HL-60 (cell line): Measurements from ENCODE around the gene ZCCHC3.

ENCODE experiments used
- DNase-seq, 2 experiments: peaks; one replicate each; pipeline ENCODE4 v3.0.0-alpha.2; 2010 to 2020; ENCODE audit warnings: low read depth in 1 of 2, low spot score in 1 of 2
- H3K27ac ChIP-seq: fragments of 250-450 bp; sonication (Bioruptor Pico); replicated peaks from 2 replicates; pipeline ENCODE4 v1.5.1; 2020; ENCODE audit warnings: mild to moderate bottlenecking, moderate library complexity
- H3K27me3 ChIP-seq: fragments of 250-450 bp; sonication (Bioruptor Pico); 2 replicates; pipeline ENCODE4 v1.5.1; 2021; ENCODE audit warnings: mild to moderate bottlenecking, moderate library complexity; ENCODE audit not compliant: insufficient read depth, poor library complexity, severe bottlenecking
- H3K4me3 ChIP-seq: replicated peaks from 2 replicates; pipeline ENCODE4 v1.5.1; 2011; ENCODE audit warnings: mild to moderate bottlenecking, control low read depth, low read length; ENCODE audit not compliant: insufficient read depth
- CTCF ChIP-seq: IDR thresholded peaks from one replicate; pipeline ENCODE4 v1.5.1; 2011; ENCODE audit warnings: low read length, control low read depth, inconsistent platforms; ENCODE audit not compliant: insufficient read depth
- GABPA ChIP-seq: IDR thresholded peaks from 2 replicates; pipeline ENCODE4 v1.6.1; 2012; ENCODE audit warnings: low read depth
- POLR2AphosphoS5 ChIP-seq: IDR thresholded peaks from 2 replicates; pipeline ENCODE4 v1.6.1; 2012; ENCODE audit warnings: low read depth
- REST ChIP-seq: IDR thresholded peaks from 2 replicates; pipeline ENCODE4 v1.6.1; 2012; ENCODE audit warnings: low read depth; ENCODE audit not compliant: insufficient replicate concordance
- SPI1 ChIP-seq: IDR thresholded peaks from 2 replicates; pipeline ENCODE4 v1.6.1; 2012; ENCODE audit warnings: low read depth, mild to moderate bottlenecking, borderline replicate concordance

ZCCHC3 gene

GRCh38 chr20:271069-271468, 26.3 kb upstream of the ZCCHC3 start:
- DNase-seq = no peak
- Histone ChIP-seq H3K4me3 (no peak overlapping the region), H3K27me3 (no peaks in the 10 kb centered on the region), H3K27ac (no peak overlapping the region)
- TF ChIP-seq SPI1 (no peak), CTCF (no peak), POLR2AphosphoS5 (no peak), GABPA (no peak), REST (no peak)

GRCh38 chr20:271528-271927, 25.8 kb upstream of the ZCCHC3 start:
- Histone ChIP-seq H3K27me3 (no peaks in the 10 kb centered on the region), H3K4me3 (no peak overlapping the region), H3K27ac (no peak overlapping the region)
- TF ChIP-seq CTCF (no peak), GABPA (no peak), SPI1 (no peak), POLR2AphosphoS5 (no peak), REST (no peak)
- DNase-seq = no peak

- no peaks in the 10 kb centered on the region for H3K27me3 ChIP-seq
- DNase-seq = no peak
- TF ChIP-seq SPI1 (no peak), GABPA (no peak), REST (no peak), CTCF (no peak), POLR2AphosphoS5 (no peak)
- H3K27ac ChIP-seq = no peak overlapping the region
- H3K4me3 ChIP-seq = no peak overlapping the region
Observed at GRCh38 chr20:272718-273117, 24.7 kb upstream of the ZCCHC3 start.
